Stomach (tissue), 9 donors: ENCODE data around the gene TIGD1. TPM values are rescaled to one million over a fixed set of nuclear protein-coding genes. Genes with fewer than 3 reads are reported as not detected.

Experiments used
- DNase-seq, 2 donors: peaks; one replicate each; pipeline versions ENCODE4 v3.0.0 to v3.0.0-alpha.2; 2013 to 2019
- H3K27ac ChIP-seq, 5 donors: fragments of 200-600 bp in 4 of 5; sonication (generic) in 4 of 5; one replicate each; pipeline ENCODE4 v1.5.1; 2013 to 2019; ENCODE audit warnings: mild to moderate bottlenecking in 1 of 5, moderate library complexity in 1 of 5
- H3K27me3 ChIP-seq, 3 donors: fragments of 200-600 bp; sonication (generic); one replicate each; pipeline ENCODE4 v1.5.1; 2017 to 2019; ENCODE audit warnings: mixed run types in 1 of 3
- H3K36me3 ChIP-seq, 4 donors: fragments of 200-600 bp; sonication (generic); 1 replicate in 3 of 4; 2 replicates in 1 of 4; pipeline ENCODE4 v1.5.1; 2016 to 2019
- H3K4me1 ChIP-seq, 4 donors: fragments of 200-600 bp; sonication (generic); one replicate each; pipeline ENCODE4 v1.5.1; 2016 to 2019
- H3K4me3 ChIP-seq, 4 donors: fragments of 200-600 bp; sonication (generic) in 3 of 4; one replicate each; pipeline ENCODE4 v1.5.1; 2016 to 2019; ENCODE audit warnings: mild to moderate bottlenecking in 1 of 4
- H3K9me3 ChIP-seq, 4 donors: fragments of 200-600 bp; sonication (generic); one replicate each; pipeline ENCODE4 v1.5.1; 2016 to 2019
- CTCF ChIP-seq, 7 experiments: fragments of 450-650 bp in 4 of 7; fragments of 200-600 bp in 3 of 7; sonication (generic) in 3 of 7; IDR thresholded peaks; one replicate each; pipeline ENCODE4 v1.5.1; 2016 to 2019; ENCODE audit warnings: antibody characterized with exemption in 7 of 7, control low read depth in 2 of 7, mild to moderate bottlenecking in 1 of 7
- EP300 ChIP-seq: sonication (generic); formaldehyde crosslinking; IDR thresholded peaks from one replicate; pipeline ENCODE4 v1.6.1; 2017; ENCODE audit warnings: antibody characterized with exemption
- POLR2A ChIP-seq, 4 donors: fragments of 450-650 bp; IDR thresholded peaks; one replicate each; pipeline ENCODE4 v1.6.1; 2016; ENCODE audit warnings: antibody characterized with exemption in 4 of 4, control low read depth in 2 of 4, mild to moderate bottlenecking in 1 of 4, moderate library complexity in 1 of 4
- POLR2AphosphoS5 ChIP-seq, 3 donors: sonication (generic); formaldehyde crosslinking; IDR thresholded peaks; one replicate each; pipeline ENCODE4 v1.6.1; 2016; ENCODE audit warnings: antibody characterized with exemption in 3 of 3
- WGBS, 5 donors: extraction: QIAGEN DNeasy Blood & Tissue Kit in 3 of 5; methylation state at CpG; one replicate each; pipeline versions ENCODE4 v1.1.5 to v1.1.7; 2013 to 2018; 5-methylcytosine and 5-hydroxymethylcytosine counted together
- intact Hi-C: fragments of 100-400 bp; cut with DNase I; formaldehyde crosslinking; loops from one replicate; pipeline ENCODE4 v1.15.1; 2023; ENCODE audit warnings: low total_unique reads
- polyA plus RNA-seq, 3 donors: library from polyadenylated mRNA; stranded (reverse); fragments of 200-250 nt; gene quantifications; one replicate each; pipeline ENCODE4 v1.2.3, GENCODE V29; 2013
- total RNA-seq, 5 donors: library from RNA; depleted of rRNA; stranded (reverse); fragments of >200 nt; gene quantifications; one replicate each; pipeline versions ENCODE4 v1.1.0 to v1.2.3, GENCODE V29; 2014 to 2016
- donor health status: healthy with polysubstance abuse.
- donor health status: Bipolar disorder and iron deficiency.
- donor health status: healthy.

TIGD1 gene
- total and polyA plus RNA-seq, 8 donors: 1.2 to 14.5 (median 6.1) TPM

- Histone ChIP-seq H3K9me3 (peaks cover 0 to 4% (median 0%) of the 10 kb centered on the region in 4 donors), H3K27ac (peak overlapping the region; percentile 98 to 99 (median 98)), H3K4me3 (peak overlapping the region; percentile 80 to 93 (median 88)), H3K27me3 (no peaks in the 10 kb centered on the region), H3K4me1 (peaks cover 19 to 71% (median 43%) of the 10 kb centered on the region in 4 donors), H3K36me3 (peaks cover 0 to 37% (median 24%) of the 10 kb centered on the region in 4 donors)
- intact Hi-C loops: no loop called here
- WGBS, 5 donors: 5 to 11% (median 8%) methylated on average over 7 of the region's 7 CpGs
- no peak for TF ChIP-seq EP300
- no peak for TF ChIP-seq POLR2AphosphoS5 (IDR thresholded peaks at IDR 0.05)
- no peak for DNase-seq
Observed at GRCh38 chr2:232551250-232551638, 887 bp upstream of the TIGD1 start.

- H3K27ac ChIP-seq: peak overlapping the region; percentile 98 to 99 (median 98)
- peaks cover 0 to 4% (median 0%) of the 10 kb centered on the region in 4 donors for H3K9me3 ChIP-seq
- no peaks in the 10 kb centered on the region for H3K27me3 ChIP-seq
- no peak for DNase-seq
- peaks cover 19 to 64% (median 40%) of the 10 kb centered on the region in 4 donors for H3K4me1 ChIP-seq
- intact Hi-C loops: no loop called here
- peaks cover 0 to 33% (median 17%) of the 10 kb centered on the region in 4 donors for H3K36me3 ChIP-seq
- peak overlapping the region; percentile 80 to 93 (median 88) for H3K4me3 ChIP-seq
- TF ChIP-seq POLR2A (IDR thresholded peaks at IDR 0.05) (no peak), POLR2AphosphoS5 (IDR thresholded peaks at IDR 0.05) (no peak), CTCF (IDR thresholded peaks at IDR 0.05) (no peak), EP300 (no peak)
- WGBS, 5 donors: 13 to 28% (median 21%) methylated on average over 15 to 21 of the region's 21 CpGs
Observed at GRCh38 chr2:232549655-232550353, 553 bp downstream of the TIGD1 start.

GRCh38 chr2:232547991-232548390, 2.4 kb downstream of the TIGD1 start:
- intact Hi-C loops: no loop called here
- Histone ChIP-seq H3K4me1 (peaks cover 18 to 46% (median 27%) of the 10 kb centered on the region in 4 donors), H3K9me3 (peaks cover 0 to 4% (median 0%) of the 10 kb centered on the region in 4 donors), H3K4me3 (no peak overlapping the region), H3K27me3 (no peaks in the 10 kb centered on the region), H3K27ac (no peak overlapping the region), H3K36me3 (peaks cover 0 to 34% (median 14%) of the 10 kb centered on the region in 4 donors)
- no peak for DNase-seq
- 97 to 99% (median 98%) methylated on average over 6 of the region's 6 CpGs for WGBS, 5 donors
- no peak for TF ChIP-seq POLR2A (IDR thresholded peaks at IDR 0.05)
- TF ChIP-seq EP300: no peak
- no peak for TF ChIP-seq CTCF (IDR thresholded peaks at IDR 0.05)
- TF ChIP-seq POLR2AphosphoS5 (IDR thresholded peaks at IDR 0.05): no peak

GRCh38 chr2:232545511-232546375, 4.6 kb downstream of the TIGD1 start:
- no peak for DNase-seq
- TF ChIP-seq CTCF (IDR thresholded peaks at IDR 0.05) (no peak), POLR2A (IDR thresholded peaks at IDR 0.05) (no peak), EP300 (no peak), POLR2AphosphoS5 (IDR thresholded peaks at IDR 0.05) (no peak)

More at GRCh38 chr2:232545511-232546375, 4.6 kb downstream of the TIGD1 start:
- Histone ChIP-seq H3K36me3 (peaks cover 0 to 21% (median 10%) of the 10 kb centered on the region in 4 donors), H3K27me3 (peaks cover 0 to 1% (median 0%) of the 10 kb centered on the region in 3 donors), H3K9me3 (peaks cover 0 to 4% (median 0%) of the 10 kb centered on the region in 4 donors), H3K27ac (no peak overlapping the region), H3K4me1 (peaks cover 7 to 27% (median 11%) of the 10 kb centered on the region in 4 donors), H3K4me3 (no peak overlapping the region)
- 82 to 88% (median 85%) methylated on average over 13 to 17 of the region's 17 CpGs for WGBS, 5 donors
- intact Hi-C loops: no loop called here
